PC-9 (cell line): ENCODE data around the gene CDK13. TPM values are rescaled to one million over a fixed set of nuclear protein-coding genes. Genes with fewer than 3 reads are reported as not detected.

Experiments
- BruUV-seq: library from RNA; stranded (reverse); fragments of 400-500 nt; replicated peaks from 2 replicates; lab custom pipeline; 2021; lab: Mats Ljungman, UMichigan
- CTCF ChIA-PET: fragments of 300-600 bp; sonication (Branson Sonifier 250); formaldehyde crosslinking; loops from one replicate; lab custom pipeline; 2022; ENCODE audit warnings: antibody characterized with exemption; lab: Charles Lee
- POLR2A ChIA-PET: fragments of 300-600 bp; sonication (Branson Sonifier 250); formaldehyde crosslinking; loops from one replicate; lab custom pipeline; 2022; ENCODE audit warnings: antibody characterized with exemption; ENCODE audit not compliant: unreplicated experiment; lab: Charles Lee
- DNase-seq, 2 experiments: peaks; one replicate each; pipeline versions ENCODE4 v3.0.0 to v3.0.0-alpha.2; 2015 to 2022; ENCODE audit warnings: mixed read lengths in 1 of 2
- H2AFZ ChIP-seq: fragments of 200-600 bp; sonication (generic); 2 replicates; pipeline ENCODE4 v1.8.1; 2017; ENCODE audit warnings: antibody characterized with exemption
- H3F3A ChIP-seq: fragments of 200-600 bp; sonication (generic); 2 replicates; pipeline ENCODE4 v1.8.1; 2017; ENCODE audit warnings: antibody characterized with exemption, mild to moderate bottlenecking, low read depth; ENCODE audit not compliant: insufficient read depth
- H3K27ac ChIP-seq: fragments of 200-600 bp; sonication (generic); 2 replicates; pipeline ENCODE4 v1.6.1; 2016; ENCODE audit warnings: mixed run types
- H3K27me3 ChIP-seq: fragments of 200-600 bp; sonication (generic); 2 replicates; pipeline ENCODE4 v1.6.1; 2016; ENCODE audit warnings: low read depth, mixed run types; ENCODE audit not compliant: insufficient read depth
- H3K36me3 ChIP-seq: fragments of 200-600 bp; sonication (generic); 2 replicates; pipeline ENCODE4 v1.6.1; 2016; ENCODE audit warnings: low read depth, mixed run types
- H3K4me1 ChIP-seq: fragments of 200-600 bp; sonication (generic); replicated peaks from 2 replicates; pipeline ENCODE4 v1.6.1; 2016; ENCODE audit warnings: mixed run types; ENCODE audit not compliant: insufficient read depth
- H3K4me2 ChIP-seq: fragments of 200-600 bp; sonication (generic); 2 replicates; pipeline ENCODE4 v1.6.1; 2017; ENCODE audit warnings: mixed run types
- H3K4me3 ChIP-seq: fragments of 200-600 bp; sonication (generic); 2 replicates; pipeline ENCODE4 v1.6.1; 2016; ENCODE audit warnings: mixed run types
- H3K79me2 ChIP-seq: fragments of 200-600 bp; sonication (generic); 2 replicates; pipeline ENCODE4 v1.6.1; 2017; ENCODE audit warnings: low read depth, mixed run types
- H3K9me2 ChIP-seq: fragments of 200-600 bp; sonication (generic); 2 replicates; pipeline ENCODE4 v1.8.1; 2017; ENCODE audit warnings: mild to moderate bottlenecking; ENCODE audit not compliant: insufficient read depth
- H3K9me3 ChIP-seq: fragments of 200-600 bp; sonication (generic); 2 replicates; pipeline ENCODE4 v1.8.1; 2016; ENCODE audit warnings: low read depth; ENCODE audit not compliant: insufficient read depth
- H4K20me1 ChIP-seq: fragments of 200-600 bp; sonication (generic); 2 replicates; pipeline ENCODE4 v1.8.1; 2017; ENCODE audit not compliant: insufficient read depth
- CTCF ChIP-seq: fragments of 200-600 bp; sonication (generic); conservative IDR thresholded peaks from 2 replicates; pipeline ENCODE4 v1.6.1; 2017; ENCODE audit warnings: mixed run types, antibody characterized with exemption, mild to moderate bottlenecking, moderate library complexity
- EZH2 ChIP-seq: fragments of 200-600 bp; sonication (generic); IDR thresholded peaks from 2 replicates; pipeline ENCODE4 v1.8.0; 2017; ENCODE audit warnings: antibody characterized with exemption, low read depth
- intact Hi-C: fragments of 100-400 bp; cut with micrococcal nuclease; formaldehyde crosslinking; loops from one replicate; pipeline ENCODE4 v1.10.0; 2022; ENCODE audit not compliant: unreplicated experiment
- total RNA-seq: library from RNA; stranded (reverse); gene quantifications from 2 replicates; pipeline ENCODE4 v1.2.3, GENCODE V29; 2021

CDK13 gene
- total RNA-seq, 1 experiment from 2014 or later: 80.9 TPM

GRCh38 chr7:40033826-40034225, 83.8 kb downstream of the CDK13 start:
- Histone ChIP-seq H3K36me3 (peaks cover 14% of the 10 kb centered on the region; the same call in 1 of the 2 replicates), H3K4me2 (no peak overlapping the region), H3K9me3 (no peaks in the 10 kb centered on the region), H3K27ac (peak overlapping the region; percentile 30; the same call in 1 of the 2 replicates), H3F3A (peaks cover 12% of the 10 kb centered on the region), H3K9me2 (no peaks in the 10 kb centered on the region), H2AFZ (no peak overlapping the region), H3K79me2 (peaks cover 36% of the 10 kb centered on the region; the same call in 1 of the 2 replicates), H3K4me1 (no peaks in the 10 kb centered on the region), H3K27me3 (no peaks in the 10 kb centered on the region), H4K20me1 (peaks cover 19% of the 10 kb centered on the region; the same call in 1 of the 2 replicates), H3K4me3 (no peak overlapping the region)
- BruUV-seq: no TSS peak
- DNase-seq: no peak
- CTCF ChIA-PET: interaction anchor here (0.6 kb wide), 1 partner anchor 18 kb away, joined by 3 read pairs; no protein-coding TSS in a partner anchor
- intact Hi-C loops: no loop called here
- TF ChIP-seq CTCF (no peak), EZH2 (no peak)
- POLR2A ChIA-PET: no interaction called here

DNA sequence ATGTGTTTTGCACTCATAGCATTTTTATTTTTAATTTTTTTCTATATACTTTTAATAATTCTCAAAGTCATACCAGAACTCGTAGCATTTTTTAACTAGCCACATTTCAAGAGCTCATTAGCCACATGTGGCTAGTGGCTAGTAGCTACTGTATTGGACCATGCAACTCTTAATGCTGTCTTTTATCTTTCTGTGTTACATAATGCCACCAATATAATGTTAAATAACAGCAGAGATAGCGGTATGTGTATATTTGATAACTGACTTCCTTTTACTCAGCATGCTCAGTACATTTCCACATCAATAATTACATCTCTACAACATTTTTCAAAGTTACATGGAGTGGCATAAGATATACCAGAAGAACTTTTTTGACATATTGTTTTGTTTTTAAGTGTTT, 91.4 kb downstream of the CDK13 start:
- Histone ChIP-seq H3K9me3 (no peaks in the 10 kb centered on the region), H2AFZ (no peak overlapping the region), H3K4me2 (no peak overlapping the region), H3K36me3 (peaks cover 9% of the 10 kb centered on the region; the same call in 1 of the 2 replicates), H3K27me3 (no peaks in the 10 kb centered on the region), H3K79me2 (0 out of 2 replicates have a peak, but pooled peaks cover 5% of the 10 kb centered on the region), H4K20me1 (no peaks in the 10 kb centered on the region; the same call in none of the 2 replicates), H3K4me1 (no peaks in the 10 kb centered on the region), H3F3A (peaks cover 5% of the 10 kb centered on the region; the same call in 1 of the 2 replicates), H3K4me3 (no peak overlapping the region), H3K27ac (no peak overlapping the region), H3K9me2 (no peaks in the 10 kb centered on the region)
- TF ChIP-seq EZH2 (no peak), CTCF (no peak)
- DNase-seq: no peak
- ChIA-PET CTCF (no interaction called here), POLR2A (no interaction called here)
- BruUV-seq: no TSS peak
- intact Hi-C loops: no loop called here

- no peak overlapping the region for H3K4me2 ChIP-seq
- no peaks in the 10 kb centered on the region for H3K27me3 ChIP-seq
- no peak for DNase-seq
- intact Hi-C loops: no loop called here
- no peak for TF ChIP-seq EZH2
- TF ChIP-seq CTCF: no peak
- no peak overlapping the region for H3K4me3 ChIP-seq
- POLR2A ChIA-PET: no interaction called here
- no peak overlapping the region for H2AFZ ChIP-seq
- BruUV-seq: no TSS peak
- peaks cover 12% of the 10 kb centered on the region for H3F3A ChIP-seq
- peaks cover 4% of the 10 kb centered on the region; the same call in 1 of the 2 replicates for H3K36me3 ChIP-seq
- H3K9me3 ChIP-seq: no peaks in the 10 kb centered on the region
- H3K9me2 ChIP-seq: no peaks in the 10 kb centered on the region
- CTCF ChIA-PET: interaction anchor here (0.6 to 1.5 kb wide), 2 partner anchors 9 to 135 kb away, joined by 3 read pairs; no protein-coding TSS in a partner anchor
- H3K4me1 ChIP-seq: no peaks in the 10 kb centered on the region
- H3K27ac ChIP-seq: no peak overlapping the region
- 0 out of 2 replicates have a peak, but pooled peaks cover 5% of the 10 kb centered on the region for H3K79me2 ChIP-seq
- peaks cover 3% of the 10 kb centered on the region for H4K20me1 ChIP-seq
Observed at GRCh38 chr7:40043164-40043563, 93.1 kb downstream of the CDK13 start.
